ENCODE measurements around the gene SERPINB6.
"Not testable (repeated sequence)": the region's sequence is repeated elsewhere in the genome, so short reads cannot be mapped to it uniquely, and the experiment has no call there.

SERPINB6 gene

GRCh38 chr6:2953098-2953497, 18.3 kb downstream of the SERPINB6 start:
- no peak for DNase-seq

GRCh38 chr6:2952557-2953095, 18.7 kb downstream of the SERPINB6 start:
- peak; percentile 12 to 59 for DNase-seq

- no peak for DNase-seq
Observed at GRCh38 chr6:2951728-2952127, 19.6 kb downstream of the SERPINB6 start.

GRCh38 chr6:2950713-2951112, 20.7 kb downstream of the SERPINB6 start:
- no peak for DNase-seq

GRCh38 chr6:2949536-2950083, 21.8 kb downstream of the SERPINB6 start:
- no peak for DNase-seq

GRCh38 chr6:2949121-2949520, 22.2 kb downstream of the SERPINB6 start:
- DNase-seq, result no peak

- no peak for DNase-seq
Observed at GRCh38 chr6:2948228-2949025, 22.9 kb downstream of the SERPINB6 start.

- no peak for DNase-seq
Observed at GRCh38 chr6:2947445-2947844, 23.9 kb downstream of the SERPINB6 start.

- DNase-seq, result no peak
Observed at GRCh38 chr6:2945153-2945452, 26.3 kb downstream of the SERPINB6 start.

GRCh38 chr6:2944405-2945152, 26.8 kb downstream of the SERPINB6 start:
- DNase-seq, result peak; percentile 3 to 79

- no peak for DNase-seq
Observed at GRCh38 chr6:2943564-2943955, 27.8 kb downstream of the SERPINB6 start.

- DNase-seq, result no peak
Observed at GRCh38 chr6:2942914-2943563, 28.3 kb downstream of the SERPINB6 start.

- not testable (repeated sequence) for DNase-seq
Observed at GRCh38 chr6:2942116-2942515, 29.3 kb downstream of the SERPINB6 start.

- DNase-seq, result no peak
Observed at GRCh38 chr6:2940851-2941250, 30.5 kb downstream of the SERPINB6 start.

GRCh38 chr6:2940010-2940850, 31.1 kb downstream of the SERPINB6 start:
- no peak for DNase-seq

GRCh38 chr6:2939315-2940009, 31.9 kb downstream of the SERPINB6 start:
- no peak for DNase-seq

- DNase-seq, result no peak
Observed at GRCh38 chr6:2938632-2939083, 32.7 kb downstream of the SERPINB6 start.

- no peak for DNase-seq
Observed at GRCh38 chr6:2938004-2938631, 33.2 kb downstream of the SERPINB6 start.

- no peak for DNase-seq
Observed at GRCh38 chr6:2937627-2938003, 33.8 kb downstream of the SERPINB6 start.

- DNase-seq, result no peak
Observed at GRCh38 chr6:2935566-2936291, 35.6 kb downstream of the SERPINB6 start.
